ENCODE measurements around the gene CDK19. TPM values are rescaled to one million over a fixed set of nuclear protein-coding genes. Genes with fewer than 3 reads are reported as not detected.
A peak's percentile ranks its signal among the peaks of the same experiment; 100 is the strongest.

Gene CDK19
- total RNA-seq, 1 experiment from 2014 or later, result 7.0 TPM

- no peaks in the 10 kb centered on the region for H3K4me1 ChIP-seq (ENCODE audit: insufficient read depth, low read length)
- no peak overlapping the region for H3K4ac ChIP-seq (ENCODE audit: low read depth, low read length)
- Mint-ChIP-seq H3K4me1 (no peaks in the 10 kb centered on the region), H3K27ac (0 out of 7 replicates have a peak overlapping the region, but pooled peaks of 1 of the 3 experiments have one; percentile 4), H3K36me3 (ENCODE audit: insufficient read depth in 1 of 3, low read depth in 3 of 3) (no peaks in the 10 kb centered on the region), H3K9me3 (no peaks in the 10 kb centered on the region), H3K4me3 (no peak overlapping the region), H3K27me3 (ENCODE audit: low read depth) (no peaks in the 10 kb centered on the region)
- H3K4me2 ChIP-seq (ENCODE audit: insufficient read depth, insufficient read length, low read length), result no peak overlapping the region
- no peak overlapping the region for H4K5ac ChIP-seq (ENCODE audit: insufficient read length, low read depth, low read length)
- no peaks in the 10 kb centered on the region for H3K79me1 ChIP-seq (ENCODE audit: insufficient read depth, low read depth, low read length, poor library complexity, severe bottlenecking)
- H3K23ac ChIP-seq (ENCODE audit: insufficient read length, low read depth, low read length), result no peak overlapping the region
- no peak overlapping the region for H2BK12ac ChIP-seq (ENCODE audit: insufficient read length, low read depth, low read length)
- TF ChIP-seq CTCF (conservative IDR thresholded peaks at IDR 0.05), result no peak
- H3K9me3 ChIP-seq (ENCODE audit: control insufficient read depth, low read depth, low read length), result no peaks in the 10 kb centered on the region
- H3K18ac ChIP-seq (ENCODE audit: insufficient read length, low read depth, low read length), result no peak overlapping the region
- H4K8ac ChIP-seq (replicated peaks; ENCODE audit: insufficient read length, low read depth, low read length), result no peak overlapping the region
- no CpG with 5 or more reads among the region's 2 CpGs for WGBS (ENCODE audit: extremely low coverage, insufficient read length, low lambda C conversion rate)
- H2BK20ac ChIP-seq (ENCODE audit: low read depth, low read length, poor library complexity, severe bottlenecking), result no peak overlapping the region
- no peaks in the 10 kb centered on the region for H3K27me3 ChIP-seq (ENCODE audit: insufficient read depth, low read length)
- H3K23me2 ChIP-seq (ENCODE audit: insufficient read length, low read depth, low read length, poor library complexity, severe bottlenecking), result no peaks in the 10 kb centered on the region
- H4K20me1 ChIP-seq (ENCODE audit: control insufficient read depth, insufficient read depth, insufficient read length), result no peaks in the 10 kb centered on the region
- no peak overlapping the region for H3K9ac ChIP-seq (ENCODE audit: extremely low read depth, insufficient read length, low read length)
- DNase-seq, result no peak
- H2BK5ac ChIP-seq (ENCODE audit: insufficient read length, low read length), result no peak overlapping the region
- H4K91ac ChIP-seq (ENCODE audit: insufficient read length, low read depth, low read length), result no peak overlapping the region
- no peak overlapping the region for H3K14ac ChIP-seq (ENCODE audit: insufficient read depth, low read length)
- H2BK15ac ChIP-seq (ENCODE audit: low read depth, low read length), result no peak overlapping the region
- H3T11ph ChIP-seq (ENCODE audit: low read length), result no peak overlapping the region
- no peak overlapping the region for H3K27ac ChIP-seq (ENCODE audit: insufficient read length, low read depth, low read length)
- no peaks in the 10 kb centered on the region for H3K79me2 ChIP-seq (ENCODE audit: insufficient read depth, low read length)
- H2AK5ac ChIP-seq (ENCODE audit: insufficient read length, low read length), result no peak overlapping the region
- H2AFZ ChIP-seq (ENCODE audit: low read length), result no peak overlapping the region
- no peak overlapping the region for H2BK120ac ChIP-seq (ENCODE audit: low read depth, low read length, poor library complexity, severe bottlenecking)
- H3K56ac ChIP-seq (ENCODE audit: insufficient read length, low read depth, low read length), result no peak overlapping the region
Measured at GRCh38 chr6:110629153-110629552, 186.1 kb downstream of the CDK19 start.

All from H9 (cell line).